Activated CD4-positive, alpha-beta T cell treated with anti-CD3 and anti-CD28 coated beads, Interleukin-10, Interleukin-2, amounts not matched to agents 100 ng/mL and 50 ng/mL, durations not matched to agents 16 hours and 8 hours (primary cell): ENCODE data around the gene SNCAIP.
"Not testable (repeated sequence)": the region's sequence is repeated elsewhere in the genome, so short reads cannot be mapped to it uniquely, and the experiment has no call there.

Experiments used
- DNase-seq: peaks from one replicate; pipeline ENCODE4 v3.0.0-alpha.2; 2020

SNCAIP gene

GRCh38 chr5:122315521-122315920 is 3.5 kb downstream of the SNCAIP start:
- DNase-seq, result no peak

GRCh38 chr5:122316656-122317055 is 4.6 kb downstream of the SNCAIP start:
- DNase-seq, result no peak

GRCh38 chr5:122319897-122320296 is 7.9 kb downstream of the SNCAIP start:
- DNase-seq, result no peak

GRCh38 chr5:122321921-122322320 is 9.9 kb downstream of the SNCAIP start:
- DNase-seq, result no peak

GRCh38 chr5:122322801-122323548 is 10.9 kb downstream of the SNCAIP start:
- DNase-seq, result no peak

- no peak for DNase-seq
Observed at GRCh38 chr5:122323738-122324137, 11.7 kb downstream of the SNCAIP start.

- DNase-seq, result no peak
Observed at GRCh38 chr5:122327110-122327509, 15.1 kb downstream of the SNCAIP start.

GRCh38 chr5:122330881-122331280 is 18.8 kb downstream of the SNCAIP start:
- no peak for DNase-seq

- no peak for DNase-seq
Observed at GRCh38 chr5:122332599-122333555, 20.8 kb downstream of the SNCAIP start.

- no peak for DNase-seq
Observed at GRCh38 chr5:122333564-122333963, 21.5 kb downstream of the SNCAIP start.

- no peak for DNase-seq
Observed at GRCh38 chr5:122339591-122339990, 27.6 kb downstream of the SNCAIP start.

GRCh38 chr5:122341087-122341486 is 29.1 kb downstream of the SNCAIP start:
- DNase-seq, result no peak

GRCh38 chr5:122342256-122342655 is 30.2 kb downstream of the SNCAIP start:
- DNase-seq, result no peak

GRCh38 chr5:122346897-122347581 is 35.0 kb downstream of the SNCAIP start:
- DNase-seq, result no peak

GRCh38 chr5:122350496-122350895 is 38.5 kb downstream of the SNCAIP start:
- DNase-seq, result no peak

- no peak for DNase-seq
Observed at GRCh38 chr5:122351416-122352157, 39.5 kb downstream of the SNCAIP start.

- no peak for DNase-seq
Observed at GRCh38 chr5:122352331-122352730, 40.3 kb downstream of the SNCAIP start.

- DNase-seq, result not testable (repeated sequence)
Observed at GRCh38 chr5:122353361-122353760, 41.3 kb downstream of the SNCAIP start.

- DNase-seq, result no peak
Observed at GRCh38 chr5:122354293-122354692, 42.3 kb downstream of the SNCAIP start.

- no peak for DNase-seq
Observed at GRCh38 chr5:122355324-122355723, 43.3 kb downstream of the SNCAIP start.

GRCh38 chr5:122356855-122357254 is 44.8 kb downstream of the SNCAIP start:
- DNase-seq, result no peak

GRCh38 chr5:122358372-122358979 is 46.4 kb downstream of the SNCAIP start:
- no peak for DNase-seq
